ENCODE measurements around the gene FGD5. TPM values are rescaled to one million over a fixed set of nuclear protein-coding genes. Genes with fewer than 3 reads are reported as not detected.
A peak's percentile ranks its signal among the peaks of the same experiment; 100 is the strongest.

Gene FGD5
- total and polyA plus RNA-seq, 4 donors: 2.5 to 61.6 (median 20.0) TPM

- no peaks in the 10 kb centered on the region for H3K27me3 ChIP-seq (ENCODE audit: control insufficient read depth in 1 of 2, insufficient read depth in 2 of 2, low read length in 1 of 2)
- H3K27ac ChIP-seq (ENCODE audit: low read depth in 1 of 2, low read length in 2 of 2): no peak overlapping the region
- intact Hi-C loops (cut with DNase I): loop anchor here in 1 of 2 donors (10.0 kb wide), 1 partner anchor 399 kb away; no protein-coding TSS in a partner anchor
- no peaks in the 10 kb centered on the region for H3K9me3 ChIP-seq (ENCODE audit: control insufficient read depth, low read length)
- no peak overlapping the region for H3K4me3 ChIP-seq (ENCODE audit: low read length in 2 of 2)
- no peaks in the 10 kb centered on the region for H3K4me1 ChIP-seq (ENCODE audit: control insufficient read depth in 1 of 2, insufficient read depth in 2 of 2, low read length in 2 of 2)
- no peaks in the 10 kb centered on the region for H3K36me3 ChIP-seq (ENCODE audit: control insufficient read depth in 1 of 2, insufficient read depth in 2 of 2, low read length in 1 of 2)
- DNase-seq: no peak
- 91 to 92% methylated on average over 14 of the region's 14 CpGs for WGBS, 2 donors
- no peak for ATAC-seq (ENCODE audit: low FRiP score)
These were observed 95.4 kb downstream of the FGD5 start for GRCh38 chr3:14913926-14914778.

GRCh38 chr3:14914779-14915117 is 96.0 kb downstream of the FGD5 start:
- H3K4me3 ChIP-seq (ENCODE audit: low read length in 2 of 2): no peak overlapping the region
- no peaks in the 10 kb centered on the region for H3K36me3 ChIP-seq (ENCODE audit: control insufficient read depth in 1 of 2, insufficient read depth in 2 of 2, low read length in 1 of 2)
- no peaks in the 10 kb centered on the region for H3K9me3 ChIP-seq (ENCODE audit: control insufficient read depth, low read length)
- H3K27ac ChIP-seq (ENCODE audit: low read depth in 1 of 2, low read length in 2 of 2): no peak overlapping the region
- DNase-seq (no peak), ATAC-seq (ENCODE audit: low FRiP score) (no peak)
- 23 to 34% methylated on average over 6 of the region's 6 CpGs for WGBS, 2 donors
- no peaks in the 10 kb centered on the region for H3K27me3 ChIP-seq (ENCODE audit: control insufficient read depth in 1 of 2, insufficient read depth in 2 of 2, low read length in 1 of 2)
- intact Hi-C loops (cut with DNase I): loop anchor here in 1 of 2 donors (10.0 kb wide), 1 partner anchor 400 kb away; no protein-coding TSS in a partner anchor
- H3K4me1 ChIP-seq (ENCODE audit: control insufficient read depth in 1 of 2, insufficient read depth in 2 of 2, low read length in 2 of 2): no peaks in the 10 kb centered on the region

- intact Hi-C loops (cut with DNase I): loop anchor here in 1 of 2 donors (10.0 kb wide), 1 partner anchor 401 kb away; no protein-coding TSS in a partner anchor
- 88 to 92% methylated on average over 3 of the region's 3 CpGs for WGBS, 2 donors
- Histone ChIP-seq H3K4me1 (ENCODE audit: control insufficient read depth in 1 of 2, insufficient read depth in 2 of 2, low read length in 2 of 2) (no peaks in the 10 kb centered on the region), H3K4me3 (ENCODE audit: low read length in 2 of 2) (no peak overlapping the region), H3K36me3 (ENCODE audit: control insufficient read depth in 1 of 2, insufficient read depth in 2 of 2, low read length in 1 of 2) (no peaks in the 10 kb centered on the region), H3K27me3 (ENCODE audit: control insufficient read depth in 1 of 2, insufficient read depth in 2 of 2, low read length in 1 of 2) (no peaks in the 10 kb centered on the region), H3K27ac (ENCODE audit: low read depth in 1 of 2, low read length in 2 of 2) (no peak overlapping the region), H3K9me3 (ENCODE audit: control insufficient read depth, low read length) (no peaks in the 10 kb centered on the region)
- ATAC-seq (ENCODE audit: low FRiP score) (no peak), DNase-seq (no peak)
These were observed 97.0 kb downstream of the FGD5 start for GRCh38 chr3:14915636-14916222.

- no peak overlapping the region for H3K27ac ChIP-seq (ENCODE audit: low read depth in 1 of 2, low read length in 2 of 2)
- DNase-seq (no peak), ATAC-seq (ENCODE audit: low FRiP score) (no peak)
- 85 to 91% methylated on average over 13 of the region's 13 CpGs for WGBS, 2 donors
- no peaks in the 10 kb centered on the region for H3K27me3 ChIP-seq (ENCODE audit: control insufficient read depth in 1 of 2, insufficient read depth in 2 of 2, low read length in 1 of 2)
- H3K4me1 ChIP-seq (ENCODE audit: control insufficient read depth in 1 of 2, insufficient read depth in 2 of 2, low read length in 2 of 2): no peaks in the 10 kb centered on the region
- intact Hi-C loops (cut with DNase I): loop anchor here in 1 of 2 donors (10.0 kb wide), 1 partner anchor 404 kb away; no protein-coding TSS in a partner anchor
- no peaks in the 10 kb centered on the region for H3K36me3 ChIP-seq (ENCODE audit: control insufficient read depth in 1 of 2, insufficient read depth in 2 of 2, low read length in 1 of 2)
- no peak overlapping the region for H3K4me3 ChIP-seq (ENCODE audit: low read length in 2 of 2)
- H3K9me3 ChIP-seq (ENCODE audit: control insufficient read depth, low read length): no peaks in the 10 kb centered on the region
These were observed 99.6 kb downstream of the FGD5 start for GRCh38 chr3:14918356-14918860.

- Histone ChIP-seq H3K9me3 (ENCODE audit: control insufficient read depth, low read length) (no peaks in the 10 kb centered on the region), H3K36me3 (ENCODE audit: control insufficient read depth in 1 of 2, insufficient read depth in 2 of 2, low read length in 1 of 2) (no peaks in the 10 kb centered on the region), H3K4me1 (ENCODE audit: control insufficient read depth in 1 of 2, insufficient read depth in 2 of 2, low read length in 2 of 2) (no peaks in the 10 kb centered on the region), H3K27ac (ENCODE audit: low read depth in 1 of 2, low read length in 2 of 2) (no peak overlapping the region), H3K4me3 (ENCODE audit: low read length in 2 of 2) (no peak overlapping the region), H3K27me3 (ENCODE audit: control insufficient read depth in 1 of 2, insufficient read depth in 2 of 2, low read length in 1 of 2) (no peaks in the 10 kb centered on the region)
- DNase-seq (no peak), ATAC-seq (ENCODE audit: low FRiP score) (no peak)
- 94 to 97% methylated on average over 5 of the region's 5 CpGs for WGBS, 2 donors
- intact Hi-C loops (cut with DNase I): loop anchor here (1.0 to 5.0 kb wide), 3 partner anchors 248 to 412 kb away; no protein-coding TSS in a partner anchor
These were observed 101.8 kb downstream of the FGD5 start for GRCh38 chr3:14920536-14920935.

GRCh38 chr3:14921034-14921616 is 102.4 kb downstream of the FGD5 start:
- ATAC-seq (ENCODE audit: low FRiP score) (peak; percentile 94), DNase-seq (peak; percentile 87 to 94)
- Histone ChIP-seq H3K27ac (ENCODE audit: low read depth in 1 of 2, low read length in 2 of 2) (no peak overlapping the region), H3K4me3 (ENCODE audit: low read length in 2 of 2) (no peak overlapping the region), H3K4me1 (ENCODE audit: control insufficient read depth in 1 of 2, insufficient read depth in 2 of 2, low read length in 2 of 2) (no peaks in the 10 kb centered on the region), H3K36me3 (ENCODE audit: control insufficient read depth in 1 of 2, insufficient read depth in 2 of 2, low read length in 1 of 2) (no peaks in the 10 kb centered on the region), H3K9me3 (ENCODE audit: control insufficient read depth, low read length) (no peaks in the 10 kb centered on the region), H3K27me3 (ENCODE audit: control insufficient read depth in 1 of 2, insufficient read depth in 2 of 2, low read length in 1 of 2) (no peaks in the 10 kb centered on the region)
- WGBS, 2 donors: 13 to 15% methylated on average over 10 of the region's 10 CpGs
- intact Hi-C loops (cut with DNase I): loop anchor here (1.0 to 5.0 kb wide), 3 partner anchors 130 to 412 kb away; no protein-coding TSS in a partner anchor

- no peak overlapping the region for H3K4me3 ChIP-seq (ENCODE audit: low read length in 2 of 2)
- ATAC-seq (ENCODE audit: low FRiP score) (peak; percentile 24), DNase-seq (no peak)
- H3K4me1 ChIP-seq (ENCODE audit: control insufficient read depth in 1 of 2, insufficient read depth in 2 of 2, low read length in 2 of 2): no peaks in the 10 kb centered on the region
- no peak overlapping the region for H3K27ac ChIP-seq (ENCODE audit: low read depth in 1 of 2, low read length in 2 of 2)
- no peaks in the 10 kb centered on the region for H3K36me3 ChIP-seq (ENCODE audit: control insufficient read depth in 1 of 2, insufficient read depth in 2 of 2, low read length in 1 of 2)
- H3K9me3 ChIP-seq (ENCODE audit: control insufficient read depth, low read length): no peaks in the 10 kb centered on the region
- intact Hi-C loops (cut with DNase I): loop anchor here (1.0 to 5.0 kb wide), 3 partner anchors 131 to 413 kb away; no protein-coding TSS in a partner anchor
- H3K27me3 ChIP-seq (ENCODE audit: control insufficient read depth in 1 of 2, insufficient read depth in 2 of 2, low read length in 1 of 2): no peaks in the 10 kb centered on the region
- 81 to 83% methylated on average over 21 of the region's 21 CpGs for WGBS, 2 donors
These were observed 103.3 kb downstream of the FGD5 start for GRCh38 chr3:14921811-14922705.

GRCh38 chr3:14922863-14923262 is 104.1 kb downstream of the FGD5 start:
- DNase-seq (no peak), ATAC-seq (ENCODE audit: low FRiP score) (no peak)
- Histone ChIP-seq H3K27me3 (ENCODE audit: control insufficient read depth in 1 of 2, insufficient read depth in 2 of 2, low read length in 1 of 2) (no peaks in the 10 kb centered on the region), H3K9me3 (ENCODE audit: control insufficient read depth, low read length) (no peaks in the 10 kb centered on the region), H3K4me1 (ENCODE audit: control insufficient read depth in 1 of 2, insufficient read depth in 2 of 2, low read length in 2 of 2) (no peaks in the 10 kb centered on the region), H3K4me3 (ENCODE audit: low read length in 2 of 2) (no peak overlapping the region), H3K27ac (ENCODE audit: low read depth in 1 of 2, low read length in 2 of 2) (no peak overlapping the region), H3K36me3 (ENCODE audit: control insufficient read depth in 1 of 2, insufficient read depth in 2 of 2, low read length in 1 of 2) (no peaks in the 10 kb centered on the region)
- 96% methylated on average over 13 of the region's 13 CpGs for WGBS, 2 donors
- intact Hi-C loops (cut with DNase I): loop anchor here in 1 of 2 donors (5.0 kb wide), 1 partner anchor 251 kb away; no protein-coding TSS in a partner anchor

All from aorta (tissue), 5 donors.